SH-SY5Y (cell line): ENCODE results near the gene MAP4K3.

Source experiments
- GATA2 ChIP-seq: IDR thresholded peaks from 2 replicates; pipeline ENCODE4 v1.6.1; 2011; ENCODE audit warnings: mild to moderate bottlenecking, low read depth, low read length
- GATA3 ChIP-seq: IDR thresholded peaks from 2 replicates; pipeline ENCODE4 v1.6.1; 2011; ENCODE audit warnings: low read depth, mild to moderate bottlenecking, low read length, moderate library complexity

MAP4K3 gene

GRCh38 chr2:39241588-39241987, 195.5 kb downstream of the MAP4K3 start:
- no peak for TF ChIP-seq GATA2
- TF ChIP-seq GATA3 = no peak

- TF ChIP-seq GATA3 = no peak
- no peak for TF ChIP-seq GATA2
Observed at GRCh38 chr2:39240758-39241157, 196.3 kb downstream of the MAP4K3 start.

- no peak for TF ChIP-seq GATA2
Observed at GRCh38 chr2:39234754-39235153, 202.3 kb downstream of the MAP4K3 start.

DNA sequence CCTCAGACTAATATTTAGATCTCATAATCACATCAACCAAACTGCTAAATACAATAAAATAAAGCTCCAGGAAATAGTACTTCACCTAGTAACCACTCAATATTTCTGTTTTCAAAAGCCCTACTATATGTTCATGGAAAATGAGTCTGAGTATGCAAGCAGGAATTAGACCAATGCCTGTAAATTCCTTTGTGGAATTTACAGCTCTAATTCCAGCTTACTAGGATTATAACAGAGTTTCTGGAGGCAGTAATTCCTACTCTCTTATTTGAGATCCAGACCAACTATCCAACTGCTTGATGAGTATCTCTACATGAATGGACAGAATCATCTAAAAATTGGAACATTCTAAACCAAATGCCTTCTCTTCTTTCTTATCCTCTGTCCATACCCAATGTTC, 204.9 kb downstream of the MAP4K3 start:
- TF ChIP-seq GATA2 (no peak), GATA3 (no peak)

GRCh38 chr2:39228413-39229209, 208.5 kb downstream of the MAP4K3 start:
- TF ChIP-seq GATA2 = no peak
- no peak for TF ChIP-seq GATA3

- TF ChIP-seq GATA3 (no peak), GATA2 (no peak)
Observed at GRCh38 chr2:39227628-39228412, 209.3 kb downstream of the MAP4K3 start.

DNA sequence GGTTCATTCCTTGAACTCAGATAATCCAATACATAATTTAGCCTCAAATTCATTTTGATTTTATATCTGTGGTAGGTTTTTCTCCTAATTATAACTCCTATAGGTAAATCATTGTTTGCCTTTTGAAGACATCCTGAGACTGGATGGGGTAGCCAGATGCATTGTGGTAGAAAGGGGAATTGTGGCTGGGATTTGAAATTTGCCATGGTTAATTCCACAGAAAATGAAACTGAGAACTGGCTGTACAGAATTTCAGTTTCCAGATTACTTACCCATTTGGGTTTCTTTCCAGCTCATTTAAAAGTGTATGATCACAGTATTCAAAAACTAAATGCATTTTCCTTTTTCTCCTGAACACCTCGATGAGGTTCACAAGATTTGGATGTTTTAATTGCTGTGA, 211.5 kb downstream of the MAP4K3 start:
- TF ChIP-seq GATA3 = no peak
- no peak for TF ChIP-seq GATA2

DNA sequence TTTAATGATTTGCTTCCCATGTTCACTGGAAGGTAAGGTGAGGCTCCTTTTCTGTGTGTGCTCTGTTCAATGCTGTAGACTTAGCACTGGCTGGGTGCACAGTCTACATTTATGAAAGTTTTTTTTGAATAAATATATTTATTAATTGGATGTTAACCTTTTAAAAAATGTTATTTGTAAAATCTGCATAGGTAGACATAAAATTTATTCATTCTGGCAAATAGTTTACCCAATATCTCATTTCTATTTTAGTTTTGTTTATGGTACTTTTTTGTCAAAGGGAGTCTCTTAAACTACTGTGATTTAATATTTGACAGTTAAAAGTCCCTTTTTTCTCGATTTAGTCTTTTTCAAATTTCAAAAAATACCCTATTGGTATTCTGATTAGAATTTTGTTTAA, 213.2 kb downstream of the MAP4K3 start:
- TF ChIP-seq GATA2 (no peak), GATA3 (no peak)

DNA sequence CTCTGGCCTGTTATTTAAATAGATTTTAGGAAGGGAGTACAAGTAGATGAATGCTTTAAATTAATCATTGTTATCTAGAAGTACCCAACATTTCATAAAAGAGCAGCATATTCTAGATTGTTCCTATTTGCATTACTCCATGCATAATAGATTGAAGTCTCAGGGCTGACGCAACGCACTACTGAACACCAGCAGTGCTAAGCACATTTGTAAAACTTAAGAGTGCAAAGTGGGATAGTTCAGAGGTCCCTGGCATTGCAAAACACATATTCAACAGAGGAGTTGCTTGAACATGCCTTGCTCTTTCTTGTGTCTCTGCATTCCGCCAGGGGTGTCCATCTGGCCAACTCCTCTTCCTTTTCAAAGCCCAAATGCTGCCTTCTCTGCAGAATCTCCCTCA, 215.6 kb downstream of the MAP4K3 start:
- TF ChIP-seq GATA3 (no peak), GATA2 (no peak)

- no peak for TF ChIP-seq GATA3
- TF ChIP-seq GATA2 = no peak
Observed at GRCh38 chr2:39220136-39220535, 216.9 kb downstream of the MAP4K3 start.

- no peak for TF ChIP-seq GATA3
- TF ChIP-seq GATA2 = no peak
Observed at GRCh38 chr2:39218391-39218790, 218.7 kb downstream of the MAP4K3 start.

DNA sequence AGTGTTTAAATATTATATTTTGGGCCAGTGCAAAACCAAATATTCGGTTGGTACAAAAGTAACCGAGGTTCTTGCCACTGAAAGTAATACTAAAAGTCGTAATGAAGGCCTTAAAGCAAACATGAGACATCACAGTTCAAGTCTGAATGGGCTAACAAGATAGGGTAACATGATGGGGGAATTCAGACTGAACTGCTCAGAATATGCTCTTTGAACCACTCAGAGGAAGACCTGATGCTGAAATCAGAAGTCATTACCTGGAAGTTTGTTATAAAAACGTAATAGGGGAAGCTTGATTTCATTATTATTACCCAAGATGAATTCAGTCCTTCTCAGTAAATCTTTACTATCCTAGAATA, 219.9 kb downstream of the MAP4K3 start:
- TF ChIP-seq GATA2 (no peak), GATA3 (no peak)

- TF ChIP-seq GATA2 (peak; percentile 21; the same call in 1 of the 2 replicates), GATA3 (no peak; the same call in 1 of the 2 replicates)
Observed at GRCh38 chr2:39216346-39217191, 220.5 kb downstream of the MAP4K3 start.

GRCh38 chr2:39215545-39215944, 221.5 kb downstream of the MAP4K3 start:
- no peak for TF ChIP-seq GATA2
- no peak for TF ChIP-seq GATA3
